CD8-positive, alpha-beta memory T cell (primary cell): Measurements from ENCODE around the gene FAM168A. TPM values are rescaled to one million over a fixed set of nuclear protein-coding genes. Genes with fewer than 3 reads are reported as not detected.

Experiments used
- CTCF ChIA-PET: fragments of 350-600 bp; sonication (Branson Sonifier 250); formaldehyde crosslinking; loops from one replicate; lab custom pipeline; 2021; ENCODE audit warnings: antibody characterized with exemption; lab: Charles Lee
- POLR2A ChIA-PET: fragments of 350-600 bp; sonication (Branson Sonifier 250); formaldehyde crosslinking; loops from one replicate; lab custom pipeline; 2021; ENCODE audit warnings: antibody characterized with exemption; lab: Charles Lee
- DNase-seq, 5 donors: peaks; one replicate each; pipeline versions ENCODE4 v3.0.0 to v3.0.0-alpha.2; 2020 to 2022; ENCODE audit warnings: mixed read lengths in 1 of 5
- H3K27ac ChIP-seq: one replicate; pipeline ENCODE4 v1.7.0; 2013; ENCODE audit warnings: low read depth, mild to moderate bottlenecking, low read length, moderate library complexity
- H3K27me3 ChIP-seq: 2 replicates; pipeline ENCODE4 v1.7.0; 2013; ENCODE audit warnings: low read length, mild to moderate bottlenecking; ENCODE audit not compliant: insufficient read depth, poor library complexity, severe bottlenecking
- H3K36me3 ChIP-seq: 2 replicates; pipeline ENCODE4 v1.7.0; 2013; ENCODE audit warnings: mild to moderate bottlenecking, low read length, moderate library complexity; ENCODE audit not compliant: insufficient read depth
- H3K4me1 ChIP-seq: 2 replicates; pipeline ENCODE4 v1.7.0; 2013; ENCODE audit warnings: mild to moderate bottlenecking, low read length, moderate library complexity; ENCODE audit not compliant: insufficient read depth
- H3K4me3 ChIP-seq: 2 replicates; pipeline ENCODE4 v1.7.0; 2013; ENCODE audit warnings: mild to moderate bottlenecking, low read length
- H3K9me3 ChIP-seq: 2 replicates; pipeline ENCODE4 v1.7.0; 2013; ENCODE audit warnings: mild to moderate bottlenecking, low read length
- H3K27ac Mint-ChIP-seq, 8 donors: one replicate each; pipeline ENCODE4 v1.8.0; 2020 to 2021; ENCODE audit warnings: mixed read lengths in 8 of 8, mild to moderate bottlenecking in 6 of 8, inconsistent platforms in 3 of 8, moderate library complexity in 3 of 8
- H3K27me3 Mint-ChIP-seq, 2 donors: one replicate each; pipeline ENCODE4 v1.8.0; 2020 to 2021; ENCODE audit warnings: mixed read lengths in 2 of 2, mild to moderate bottlenecking in 1 of 2, moderate library complexity in 1 of 2
- H3K36me3 Mint-ChIP-seq, 3 donors: one replicate each; pipeline ENCODE4 v1.8.0; 2020 to 2021; ENCODE audit warnings: mixed read lengths in 3 of 3, inconsistent platforms in 1 of 3, mild to moderate bottlenecking in 1 of 3
- H3K4me1 Mint-ChIP-seq, 3 donors: one replicate each; pipeline ENCODE4 v1.8.0; 2020 to 2021; ENCODE audit warnings: mixed read lengths in 3 of 3, inconsistent platforms in 1 of 3, mild to moderate bottlenecking in 1 of 3
- H3K4me3 Mint-ChIP-seq, 7 donors: one replicate each; pipeline ENCODE4 v1.8.0; 2020 to 2021; ENCODE audit warnings: mixed read lengths in 7 of 7, mild to moderate bottlenecking in 6 of 7, moderate library complexity in 4 of 7, inconsistent platforms in 2 of 7
- H3K9me3 Mint-ChIP-seq, 5 donors: one replicate each; pipeline ENCODE4 v1.8.0; 2020 to 2022; ENCODE audit warnings: mixed read lengths in 5 of 5, mild to moderate bottlenecking in 3 of 5, moderate library complexity in 2 of 5, inconsistent platforms in 1 of 5
- polyA plus RNA-seq: library from polyadenylated mRNA; unstranded; fragments of 300-500 nt; fragmentation: Illumina TruSeq; gene quantifications from one replicate; pipeline ENCODE4 v1.2.3, GENCODE V29; 2021
- total RNA-seq, 2 experiments: library from RNA; stranded (reverse); gene quantifications; one replicate each; pipeline ENCODE4 v1.2.3, GENCODE V29; 2021

The FAM168A gene
- total and polyA plus RNA-seq, 3 experiments from 2014 or later, result 2.5 to 13.1 (median 11.7) TPM

GRCh38 chr11:73404506-73405145, 193.3 kb downstream of the FAM168A start:
- Mint-ChIP-seq H3K27ac (peak overlapping the region in 3 of 8 donors; percentile 34 to 78 (median 70)), H3K4me1 (no peaks in the 10 kb centered on the region), H3K4me3 (no peak overlapping the region), H3K9me3 (no peaks in the 10 kb centered on the region), H3K36me3 (peaks cover 0 to 40% (median 5%) of the 10 kb centered on the region in 3 donors), H3K27me3 (no peaks in the 10 kb centered on the region)
- DNase-seq, result no peak
- Histone ChIP-seq H3K27ac (no peak overlapping the region), H3K36me3 (no peaks in the 10 kb centered on the region), H3K4me3 (no peak overlapping the region), H3K4me1 (no peaks in the 10 kb centered on the region), H3K9me3 (no peaks in the 10 kb centered on the region), H3K27me3 (no peaks in the 10 kb centered on the region)
- CTCF ChIA-PET, result no interaction called here
- POLR2A ChIA-PET, result no interaction called here

DNA sequence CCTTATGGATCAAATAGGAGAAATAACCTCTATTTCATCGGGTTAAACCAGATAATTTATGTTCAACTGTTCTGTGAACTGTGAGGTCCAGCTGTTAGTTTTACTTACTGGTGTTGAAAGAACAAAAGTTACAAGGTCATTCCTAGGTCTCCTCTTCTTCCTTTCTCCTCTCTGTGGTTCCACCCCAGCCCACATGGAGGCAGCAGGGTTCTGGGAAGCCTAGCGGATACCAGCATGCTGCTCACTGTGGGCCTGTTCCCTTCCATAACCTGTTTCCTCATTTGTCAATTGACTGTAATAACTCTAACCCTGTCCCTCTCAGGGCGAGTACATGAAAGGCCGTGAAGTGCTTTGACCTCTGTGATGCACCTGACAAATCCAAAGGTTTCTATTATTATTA, 193.9 kb downstream of the FAM168A start:
- H3K36me3 ChIP-seq, result no peaks in the 10 kb centered on the region

DNA sequence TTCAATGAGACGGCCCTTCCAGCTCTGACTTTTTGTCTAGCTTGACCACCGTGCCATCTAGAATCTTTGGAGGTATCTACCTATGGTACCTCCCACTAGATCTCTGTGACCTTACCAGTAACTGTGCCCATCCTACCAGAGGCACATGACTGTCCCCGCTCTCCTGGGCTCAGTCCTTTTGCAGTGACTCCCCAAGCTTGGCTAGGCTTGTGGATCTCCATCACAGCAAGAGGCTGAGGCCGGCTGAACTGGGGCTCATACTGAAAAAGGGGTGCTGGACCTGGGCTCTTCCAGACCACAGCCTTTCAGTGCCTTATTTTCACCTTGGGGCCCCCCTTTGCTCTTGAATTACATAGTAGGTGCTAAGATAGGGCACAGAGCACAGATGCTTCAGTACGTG, 194.4 kb downstream of the FAM168A start:
- Histone ChIP-seq H3K4me1 (no peaks in the 10 kb centered on the region), H3K4me3 (no peak overlapping the region), H3K27ac (no peak overlapping the region), H3K9me3 (no peaks in the 10 kb centered on the region), H3K27me3 (no peaks in the 10 kb centered on the region), H3K36me3 (no peaks in the 10 kb centered on the region)
- peak in 1 of 5 donors; percentile 30 for DNase-seq
- Mint-ChIP-seq H3K4me3 (no peak overlapping the region), H3K27ac (peak overlapping the region in 3 of 8 donors; percentile 34 to 76 (median 56)), H3K9me3 (no peaks in the 10 kb centered on the region), H3K27me3 (no peaks in the 10 kb centered on the region), H3K4me1 (no peaks in the 10 kb centered on the region), H3K36me3 (peaks cover 0 to 30% (median 2%) of the 10 kb centered on the region in 3 donors)
- ChIA-PET POLR2A (no interaction called here), CTCF (interaction anchor here (0.9 to 2.7 kb wide), 3 partner anchors 8 to 52 kb away, joined by 3 to 12 read pairs (median 3); no protein-coding TSS in a partner anchor)

More for the DNA sequence above, 193.9 kb downstream of the FAM168A start:
- Histone ChIP-seq H3K4me3 (no peak overlapping the region), H3K27me3 (no peaks in the 10 kb centered on the region), H3K9me3 (no peaks in the 10 kb centered on the region), H3K27ac (no peak overlapping the region), H3K4me1 (no peaks in the 10 kb centered on the region)
- Mint-ChIP-seq H3K27ac (peak overlapping the region in 1 of 8 donors; percentile 34), H3K4me3 (no peak overlapping the region), H3K36me3 (peaks cover 0 to 34% (median 5%) of the 10 kb centered on the region in 3 donors), H3K9me3 (no peaks in the 10 kb centered on the region), H3K4me1 (no peaks in the 10 kb centered on the region), H3K27me3 (no peaks in the 10 kb centered on the region)
- DNase-seq, result no peak
- CTCF ChIA-PET, result no interaction called here
- POLR2A ChIA-PET, result no interaction called here

DNA sequence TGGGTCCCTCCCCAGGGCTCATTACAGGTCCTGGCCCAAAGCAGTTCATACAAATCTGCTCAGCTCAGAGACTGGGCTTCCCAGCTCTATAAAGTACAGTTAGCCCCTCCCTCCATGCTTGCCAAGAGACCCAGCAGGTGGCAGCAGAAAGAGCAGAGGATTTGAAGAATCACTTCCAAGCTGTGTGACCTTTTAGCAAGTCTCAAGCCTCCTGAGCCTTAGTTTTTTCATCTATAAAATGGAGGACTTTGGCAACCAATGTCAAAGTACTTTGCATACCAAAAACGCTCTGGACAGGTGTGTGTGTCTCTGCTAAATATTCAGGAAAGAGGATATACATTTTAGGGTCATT, 195.1 kb downstream of the FAM168A start:
- Mint-ChIP-seq H3K9me3 (no peaks in the 10 kb centered on the region), H3K36me3 (peaks cover 0 to 27% (median 0%) of the 10 kb centered on the region in 3 donors), H3K27ac (peak overlapping the region in 5 of 8 donors; percentile 46 to 80 (median 68)), H3K4me3 (no peak overlapping the region), H3K4me1 (no peaks in the 10 kb centered on the region), H3K27me3 (no peaks in the 10 kb centered on the region)
- ChIA-PET POLR2A (no interaction called here), CTCF (interaction anchor here (0.9 to 2.7 kb wide), 4 partner anchors 9 to 259 kb away, joined by 3 to 12 read pairs (median 3); no protein-coding TSS in a partner anchor)
- Histone ChIP-seq H3K27ac (no peak overlapping the region), H3K9me3 (no peaks in the 10 kb centered on the region), H3K27me3 (no peaks in the 10 kb centered on the region), H3K4me1 (no peaks in the 10 kb centered on the region), H3K4me3 (no peak overlapping the region), H3K36me3 (no peaks in the 10 kb centered on the region)
- DNase-seq, result peak in 1 of 5 donors; percentile 41

DNA sequence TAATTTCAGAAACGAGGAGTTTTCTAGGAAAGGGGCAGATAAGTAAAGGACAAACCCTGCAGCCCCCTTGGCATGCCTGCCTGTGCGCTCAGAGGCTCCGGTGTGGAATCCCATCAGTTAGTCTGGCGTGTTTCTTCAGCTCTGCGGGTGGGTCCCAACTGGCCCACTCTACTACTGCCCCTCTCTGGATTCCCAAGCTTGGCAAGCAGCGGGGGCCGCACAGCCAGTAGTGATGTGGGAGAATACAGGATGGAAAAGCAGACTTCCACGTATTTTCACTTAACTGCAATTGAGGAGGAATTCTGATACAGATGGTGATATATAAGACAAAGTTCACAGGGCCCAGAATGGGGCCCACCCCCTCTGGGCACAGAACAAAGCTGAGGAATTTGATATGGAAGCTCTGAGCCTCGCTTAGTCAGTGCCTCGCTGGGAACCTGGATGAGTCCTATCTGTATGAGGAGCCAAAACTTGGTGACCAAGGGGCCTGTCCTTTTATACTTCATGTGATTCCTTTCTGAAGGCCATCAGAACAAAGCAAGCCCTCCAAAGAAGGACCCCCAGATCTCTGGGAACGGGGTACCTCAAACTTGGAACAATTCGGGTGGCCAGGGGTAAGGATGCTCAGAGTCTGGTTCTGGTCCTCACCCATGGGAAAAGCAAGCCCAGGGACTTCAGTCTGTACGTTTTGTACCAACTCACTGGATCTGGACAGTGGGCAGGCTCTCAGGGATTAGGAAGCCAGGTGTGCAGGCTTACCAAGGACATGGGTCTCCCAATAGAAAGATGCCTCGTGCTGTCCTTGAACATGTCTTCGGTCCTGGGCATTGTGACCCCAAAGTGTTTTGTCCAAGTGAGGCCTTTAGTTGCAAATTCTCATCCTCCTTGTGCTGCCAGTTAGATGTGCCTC, 195.7 kb downstream of the FAM168A start:
- POLR2A ChIA-PET, result no interaction called here
- no peaks in the 10 kb centered on the region for H3K27me3 Mint-ChIP-seq
- H3K36me3 ChIP-seq, result no peaks in the 10 kb centered on the region

GRCh38 chr11:73401217-73401923, 196.5 kb downstream of the FAM168A start:
- no peaks in the 10 kb centered on the region for H3K27me3 ChIP-seq
- Mint-ChIP-seq H3K27ac (peak overlapping the region in 4 of 8 donors; percentile 26 to 66 (median 52)), H3K9me3 (no peaks in the 10 kb centered on the region), H3K36me3 (peaks cover 0 to 24% (median 0%) of the 10 kb centered on the region in 3 donors), H3K4me1 (no peaks in the 10 kb centered on the region), H3K27me3 (no peaks in the 10 kb centered on the region), H3K4me3 (no peak overlapping the region)
- H3K27ac ChIP-seq, result no peak overlapping the region
- H3K4me1 ChIP-seq, result no peaks in the 10 kb centered on the region
- no peaks in the 10 kb centered on the region for H3K9me3 ChIP-seq
- no peaks in the 10 kb centered on the region for H3K36me3 ChIP-seq
- POLR2A ChIA-PET, result no interaction called here
- CTCF ChIA-PET, result interaction anchor here (1.5 to 2.7 kb wide), 3 partner anchors 50 to 66 kb away, joined by 3 to 12 read pairs (median 5); no protein-coding TSS in a partner anchor
- no peak overlapping the region for H3K4me3 ChIP-seq
- DNase-seq, result no peak

More for the DNA sequence above, 195.7 kb downstream of the FAM168A start:
- Histone ChIP-seq H3K4me3 (no peak overlapping the region), H3K27me3 (no peaks in the 10 kb centered on the region), H3K4me1 (no peaks in the 10 kb centered on the region), H3K9me3 (no peaks in the 10 kb centered on the region), H3K27ac (no peak overlapping the region)
- DNase-seq, result peak in 1 of 5 donors; percentile 43
- Mint-ChIP-seq H3K36me3 (peaks cover 0 to 25% (median 0%) of the 10 kb centered on the region in 3 donors), H3K4me1 (no peaks in the 10 kb centered on the region), H3K27ac (peak overlapping the region in 5 of 8 donors; percentile 12 to 80 (median 68)), H3K9me3 (no peaks in the 10 kb centered on the region), H3K4me3 (no peak overlapping the region)
- CTCF ChIA-PET, result interaction anchor here (0.9 to 2.7 kb wide), 5 partner anchors 9 to 259 kb away, joined by 3 to 12 read pairs (median 3); no protein-coding TSS in a partner anchor

DNA sequence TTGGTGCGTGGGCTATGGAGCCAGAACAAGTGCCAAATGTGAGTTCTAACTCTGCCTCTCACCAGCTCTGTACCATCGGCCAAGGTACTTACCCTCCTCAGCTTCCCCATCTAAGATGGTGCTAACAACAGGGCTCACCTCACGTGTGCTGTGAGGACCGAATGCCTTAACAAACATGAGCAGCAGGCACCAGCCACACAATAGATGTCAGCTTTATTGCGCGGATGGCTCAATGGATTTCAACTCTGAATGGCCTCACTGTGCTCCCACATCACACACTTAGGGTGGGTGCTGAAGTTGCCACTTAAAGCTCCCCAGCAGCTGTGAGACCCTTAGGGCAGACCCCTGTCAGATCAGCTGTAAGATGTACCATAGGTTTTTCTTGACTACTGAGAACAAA, 197.6 kb downstream of the FAM168A start:
- peak overlapping the region in 1 of 7 donors; percentile 28 for H3K4me3 Mint-ChIP-seq
- DNase-seq, result no peak

More for the DNA sequence above, 197.6 kb downstream of the FAM168A start:
- Mint-ChIP-seq H3K27ac (peak overlapping the region; percentile 19 to 81 (median 69)), H3K4me1 (no peaks in the 10 kb centered on the region), H3K27me3 (no peaks in the 10 kb centered on the region), H3K36me3 (peaks cover 0 to 21% (median 0%) of the 10 kb centered on the region in 3 donors), H3K9me3 (no peaks in the 10 kb centered on the region)
- Histone ChIP-seq H3K4me3 (no peak overlapping the region), H3K4me1 (no peaks in the 10 kb centered on the region), H3K27ac (no peak overlapping the region), H3K36me3 (no peaks in the 10 kb centered on the region), H3K9me3 (no peaks in the 10 kb centered on the region), H3K27me3 (no peaks in the 10 kb centered on the region)
- ChIA-PET POLR2A (interaction anchor here (0.6 kb wide), 1 partner anchor 97 kb away, joined by 3 read pairs; no protein-coding TSS in a partner anchor), CTCF (interaction anchor here (2.3 to 9.1 kb wide), 3 partner anchors 50 to 65 kb away, joined by 5 to 190 read pairs (median 5); no protein-coding TSS in a partner anchor)
